Osteocyte (in vitro differentiated cells): ENCODE data around the gene MYF5. TPM values are rescaled to one million over a fixed set of nuclear protein-coding genes. Genes with fewer than 3 reads are reported as not detected.
A peak's percentile ranks its signal among the peaks of the same experiment; 100 is the strongest.

Experiments used
- DNase-seq: peaks from one replicate; pipeline ENCODE4 v3.0.0; 2021; ENCODE audit warnings: mixed read lengths; ENCODE audit not compliant: unreplicated experiment; ENCODE audit errors: extremely low spot score
- H3K27ac Mint-ChIP-seq: one replicate; pipeline ENCODE4 v1.8.0; 2021; ENCODE audit warnings: mild to moderate bottlenecking, mixed read lengths; ENCODE audit not compliant: unreplicated experiment
- H3K27me3 Mint-ChIP-seq: one replicate; pipeline ENCODE4 v1.8.0; 2021; ENCODE audit warnings: mixed read lengths; ENCODE audit not compliant: unreplicated experiment
- H3K36me3 Mint-ChIP-seq: one replicate; pipeline ENCODE4 v1.8.0; 2021; ENCODE audit warnings: mixed read lengths; ENCODE audit not compliant: unreplicated experiment
- H3K4me1 Mint-ChIP-seq: one replicate; pipeline ENCODE4 v1.8.0; 2021; ENCODE audit warnings: mixed read lengths; ENCODE audit not compliant: unreplicated experiment
- H3K4me3 Mint-ChIP-seq: one replicate; pipeline ENCODE4 v1.8.0; 2021; ENCODE audit warnings: mild to moderate bottlenecking, moderate library complexity, mixed read lengths; ENCODE audit not compliant: unreplicated experiment
- H3K9me3 Mint-ChIP-seq: one replicate; pipeline ENCODE4 v1.8.0; 2021; ENCODE audit warnings: mixed read lengths; ENCODE audit not compliant: unreplicated experiment
- total RNA-seq: library from RNA; stranded (reverse); gene quantifications from 2 replicates; pipeline ENCODE4 v1.2.1, GENCODE V29; 2021
- TF ChIP-seq, protein P1 (sequence below): fragments of 200-600 bp; sonication (generic); IDR thresholded peaks from 2 replicates; pipeline ENCODE4 v1.5.0; 2021; ENCODE audit warnings: antibody characterized with exemption, mild to moderate bottlenecking, moderate library complexity

MYF5 gene
- total RNA-seq, 1 donor from 2014 or later, result not detected

DNA sequence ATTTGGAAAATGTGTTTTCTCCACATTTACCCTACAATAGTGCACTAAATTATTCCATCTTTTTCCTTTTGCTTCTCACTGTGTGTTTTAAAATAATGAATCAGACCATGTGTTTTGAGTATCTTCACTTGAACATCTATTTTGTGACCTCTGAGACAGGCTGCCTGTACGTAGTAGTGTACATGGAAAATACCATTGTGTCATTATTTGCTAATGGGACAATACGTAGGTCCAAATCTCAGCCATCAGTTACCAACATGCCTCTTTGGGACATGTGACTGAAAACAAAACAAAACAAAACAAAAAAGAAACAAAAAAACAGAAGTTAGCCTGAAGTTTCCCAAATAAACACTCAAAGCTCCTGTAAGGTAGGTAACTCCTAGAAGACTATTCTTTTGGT is 16.4 kb upstream of the MYF5 start:
- DNase-seq, result no peak
- Mint-ChIP-seq H3K36me3 (no peaks in the 10 kb centered on the region), H3K9me3 (no peaks in the 10 kb centered on the region), H3K4me3 (no peak overlapping the region), H3K27ac (no peak overlapping the region), H3K27me3 (no peaks in the 10 kb centered on the region), H3K4me1 (peaks cover 10% of the 10 kb centered on the region)
- TF ChIP-seq, protein P1, sequence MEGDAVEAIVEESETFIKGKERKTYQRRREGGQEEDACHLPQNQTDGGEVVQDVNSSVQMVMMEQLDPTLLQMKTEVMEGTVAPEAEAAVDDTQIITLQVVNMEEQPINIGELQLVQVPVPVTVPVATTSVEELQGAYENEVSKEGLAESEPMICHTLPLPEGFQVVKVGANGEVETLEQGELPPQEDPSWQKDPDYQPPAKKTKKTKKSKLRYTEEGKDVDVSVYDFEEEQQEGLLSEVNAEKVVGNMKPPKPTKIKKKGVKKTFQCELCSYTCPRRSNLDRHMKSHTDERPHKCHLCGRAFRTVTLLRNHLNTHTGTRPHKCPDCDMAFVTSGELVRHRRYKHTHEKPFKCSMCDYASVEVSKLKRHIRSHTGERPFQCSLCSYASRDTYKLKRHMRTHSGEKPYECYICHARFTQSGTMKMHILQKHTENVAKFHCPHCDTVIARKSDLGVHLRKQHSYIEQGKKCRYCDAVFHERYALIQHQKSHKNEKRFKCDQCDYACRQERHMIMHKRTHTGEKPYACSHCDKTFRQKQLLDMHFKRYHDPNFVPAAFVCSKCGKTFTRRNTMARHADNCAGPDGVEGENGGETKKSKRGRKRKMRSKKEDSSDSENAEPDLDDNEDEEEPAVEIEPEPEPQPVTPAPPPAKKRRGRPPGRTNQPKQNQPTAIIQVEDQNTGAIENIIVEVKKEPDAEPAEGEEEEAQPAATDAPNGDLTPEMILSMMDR, result no peak

DNA sequence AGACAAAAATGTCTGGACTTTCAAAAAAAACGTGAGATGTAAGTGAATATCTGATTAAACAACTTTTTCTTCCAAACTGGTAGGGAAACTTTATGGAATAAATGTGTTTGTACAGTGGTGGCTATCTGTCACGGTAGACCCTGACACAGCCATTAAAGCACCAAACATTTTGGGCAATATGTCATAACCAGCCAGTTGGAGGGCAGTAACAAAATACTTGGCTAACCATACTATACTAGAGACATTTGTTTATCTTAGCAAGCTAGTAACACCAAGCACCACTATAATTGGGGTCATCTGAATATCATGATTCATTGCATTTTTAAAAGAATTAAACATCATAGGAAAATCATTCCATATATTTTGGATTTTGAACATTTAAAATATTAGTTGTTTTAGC is 15.3 kb upstream of the MYF5 start:
- Mint-ChIP-seq H3K27ac (no peak overlapping the region), H3K9me3 (no peaks in the 10 kb centered on the region), H3K27me3 (no peaks in the 10 kb centered on the region), H3K4me1 (peaks cover 10% of the 10 kb centered on the region), H3K4me3 (no peak overlapping the region), H3K36me3 (no peaks in the 10 kb centered on the region)
- TF ChIP-seq, protein P1, result no peak
- no peak for DNase-seq

DNA sequence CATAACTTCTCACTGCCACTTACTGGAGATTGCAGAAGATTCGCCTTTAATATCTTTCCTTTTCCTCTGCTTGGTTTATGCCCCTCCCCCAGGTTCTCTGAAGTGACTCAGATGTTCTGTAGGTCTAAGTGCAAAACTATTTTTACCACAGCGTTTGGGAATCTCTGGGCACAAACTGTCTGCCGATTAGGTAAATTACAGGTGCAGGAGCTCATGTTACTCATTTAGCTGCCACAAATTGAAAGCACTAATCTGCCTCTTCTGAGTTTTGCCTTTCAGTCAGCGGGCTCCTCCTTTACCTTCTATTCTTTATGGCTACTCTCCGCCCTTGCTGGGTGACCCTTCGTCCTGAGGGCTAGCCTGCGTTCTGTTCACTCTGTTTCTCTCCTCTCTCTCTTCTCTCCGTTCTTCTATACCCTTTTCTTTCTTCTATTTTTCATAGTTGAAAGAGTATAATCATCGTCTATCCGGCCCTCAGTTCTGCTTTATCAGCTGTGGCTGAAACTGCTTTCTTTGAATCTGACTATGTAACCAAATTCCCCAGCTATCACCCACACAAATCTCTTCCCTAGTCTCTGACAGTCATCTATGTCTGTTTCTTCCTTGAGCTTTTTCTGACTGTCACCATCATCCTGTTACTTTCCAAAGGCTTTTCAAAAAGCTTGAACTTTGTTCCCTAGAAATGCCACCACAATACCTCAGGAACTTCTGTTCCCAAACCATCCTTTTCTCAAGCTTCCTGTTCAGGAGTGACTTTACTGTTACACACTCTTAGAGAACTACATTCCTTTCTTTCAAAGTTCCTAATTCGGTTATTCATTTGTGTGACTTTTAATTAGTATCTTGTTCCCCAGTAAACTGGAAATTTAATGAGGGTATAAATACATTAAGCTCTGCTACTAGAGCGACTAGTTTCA is 13.6 kb upstream of the MYF5 start:
- H3K9me3 Mint-ChIP-seq, result no peaks in the 10 kb centered on the region
- H3K36me3 Mint-ChIP-seq, result no peaks in the 10 kb centered on the region
- TF ChIP-seq, protein P1, result no peak
- H3K4me3 Mint-ChIP-seq, result no peak overlapping the region
- DNase-seq, result no peak
- no peaks in the 10 kb centered on the region for H3K27me3 Mint-ChIP-seq
- H3K27ac Mint-ChIP-seq, result peak overlapping the region; percentile 56
- peaks cover 10% of the 10 kb centered on the region for H3K4me1 Mint-ChIP-seq

DNA sequence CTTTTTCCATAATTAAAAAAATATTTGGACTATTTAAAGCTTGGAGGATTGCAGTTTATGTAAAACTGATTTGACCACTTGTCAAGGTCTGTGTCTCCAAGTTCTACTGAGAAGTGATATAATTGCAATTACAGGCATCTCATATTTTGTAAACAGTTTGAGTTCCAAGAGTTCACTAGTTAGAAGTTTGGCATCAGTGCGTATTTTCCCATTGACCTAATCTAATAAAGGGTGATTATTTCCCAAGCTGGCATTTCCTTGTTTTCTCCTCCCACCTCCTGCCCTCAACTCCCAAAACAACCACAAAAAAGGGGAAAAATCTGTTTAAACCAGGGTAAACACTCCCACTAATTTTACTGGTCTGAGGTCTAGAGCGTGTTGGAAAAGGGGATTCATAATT is 12.3 kb upstream of the MYF5 start:
- no peaks in the 10 kb centered on the region for H3K9me3 Mint-ChIP-seq
- no peak for DNase-seq
- H3K4me1 Mint-ChIP-seq, result peaks cover 16% of the 10 kb centered on the region
- H3K4me3 Mint-ChIP-seq, result no peak overlapping the region
- no peaks in the 10 kb centered on the region for H3K36me3 Mint-ChIP-seq
- TF ChIP-seq, protein P1, result no peak
- H3K27me3 Mint-ChIP-seq, result peaks cover 6% of the 10 kb centered on the region
- H3K27ac Mint-ChIP-seq, result no peak overlapping the region

DNA sequence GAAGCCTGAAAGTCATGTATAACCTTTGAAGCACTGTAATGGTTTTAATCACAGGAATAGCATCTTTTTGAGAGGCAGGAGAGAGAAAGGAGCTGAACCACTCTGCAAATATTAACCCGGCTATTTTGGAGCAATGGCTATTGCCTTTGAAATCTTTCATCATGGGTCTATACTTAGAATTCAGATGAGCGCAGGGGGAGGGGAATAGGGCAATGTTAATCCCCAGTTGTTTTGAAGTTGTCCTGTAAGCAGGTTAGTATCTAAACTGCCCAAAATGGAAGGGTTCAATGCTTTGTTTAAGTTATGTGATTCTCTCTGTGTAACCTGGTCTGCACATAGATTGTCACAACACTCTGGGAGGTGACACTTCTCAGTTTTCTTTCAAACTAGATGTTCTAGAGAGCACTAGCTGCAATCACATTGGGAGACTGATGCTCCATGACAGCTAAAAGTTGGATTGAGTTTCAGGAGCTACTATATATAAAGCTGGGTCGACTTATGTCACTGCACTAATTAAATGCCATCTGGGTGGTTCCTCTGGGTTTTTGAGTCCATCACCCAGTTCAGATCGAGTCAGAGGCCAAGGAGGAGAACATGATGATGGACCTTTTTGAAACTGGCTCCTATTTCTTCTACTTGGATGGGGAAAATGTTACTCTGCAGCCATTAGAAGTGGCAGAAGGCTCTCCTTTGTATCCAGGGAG is 9.4 kb upstream of the MYF5 start, which contains the start of gene MYF6:
Gene MYF6, plus strand, starts transcription at position 509 of the 704 bp plus-strand sequence. Its CDS starts 86 bp downstream, at position 595.
- Mint-ChIP-seq H3K9me3 (no peaks in the 10 kb centered on the region), H3K27ac (no peak within 1 kb of the TSS), H3K27me3 (peaks cover 6% of the 10 kb centered on the region), H3K36me3 (no peaks in the 10 kb centered on the region), H3K4me1 (peaks cover 16% of the 10 kb centered on the region), H3K4me3 (peak within 1 kb of the TSS; percentile 71)
- TF ChIP-seq, protein P1, result no peak
- DNase-seq, result no peak
